Heart left ventricle (tissue), 16 donors: ENCODE results near the gene AMMECR1. TPM values are rescaled to one million over a fixed set of nuclear protein-coding genes. Genes with fewer than 3 reads are reported as not detected.

Experiments used
- ATAC-seq, 4 donors: fragments of 200-7000 bp; cut with Tn5 transposase; one replicate each; pipeline ENCODE4 v1.9.1; 2020 to 2022; ENCODE audit warnings: moderate library complexity in 4 of 4, mild to moderate bottlenecking in 3 of 4, moderate number of reproducible peaks in 1 of 4
- DNase-seq, 5 donors: peaks; one replicate each; pipeline ENCODE4 v3.0.0-alpha.2; 2020
- H3K27ac ChIP-seq, 12 donors: fragments of 200-600 bp; sonication (generic) in 4 of 12; one replicate each; pipeline versions ENCODE4 v1.5.0 to v1.8.0; 2016 to 2022; ENCODE audit warnings: mild to moderate bottlenecking in 2 of 12
- H3K27me3 ChIP-seq, 9 donors: fragments of 200-600 bp; sonication (generic) in 2 of 9; one replicate each; pipeline versions ENCODE4 v1.5.1 to v1.8.0; 2016 to 2022; ENCODE audit warnings: mild to moderate bottlenecking in 3 of 9
- H3K36me3 ChIP-seq, 9 donors: fragments of 200-600 bp; sonication (generic) in 2 of 9; one replicate each; pipeline versions ENCODE4 v1.5.0 to v1.8.0; 2018 to 2022; ENCODE audit warnings: mild to moderate bottlenecking in 2 of 9
- H3K4me1 ChIP-seq, 12 donors: fragments of 200-600 bp; sonication (generic) in 4 of 12; one replicate each; pipeline versions ENCODE4 v1.5.0 to v1.8.0; 2016 to 2022; ENCODE audit warnings: mild to moderate bottlenecking in 3 of 12
- H3K4me3 ChIP-seq, 12 donors: fragments of 200-600 bp; sonication (generic) in 4 of 12; one replicate each; pipeline versions ENCODE4 v1.5.0 to v1.8.0; 2017 to 2022; ENCODE audit warnings: mild to moderate bottlenecking in 9 of 12, moderate library complexity in 4 of 12
- H3K9me3 ChIP-seq, 12 donors: fragments of 200-600 bp; sonication (generic) in 4 of 12; one replicate each; pipeline versions ENCODE4 v1.5.0 to v1.8.0; 2016 to 2022; ENCODE audit warnings: mild to moderate bottlenecking in 1 of 12
- CTCF ChIP-seq, 12 donors: fragments of 200-600 bp; sonication (generic) in 4 of 12; IDR thresholded peaks; one replicate each; pipeline versions ENCODE4 v1.5.0 to v1.8.0; 2018 to 2022; ENCODE audit warnings: antibody characterized with exemption in 12 of 12, mild to moderate bottlenecking in 5 of 12
- POLR2A ChIP-seq, 2 donors: fragments of 450-650 bp; IDR thresholded peaks; one replicate each; pipeline ENCODE4 v1.6.1; 2017; ENCODE audit warnings: antibody characterized with exemption in 2 of 2, mild to moderate bottlenecking in 2 of 2, moderate library complexity in 2 of 2
- WGBS, 4 donors: extraction: QIAGEN DNeasy Blood & Tissue Kit in 2 of 4; methylation state at CpG; one replicate each; pipeline versions ENCODE4 v1.1.5 to v1.1.7; 2013 to 2018; 5-methylcytosine and 5-hydroxymethylcytosine counted together
- intact Hi-C, 10 donors: fragments of 100-400 bp; cut with DNase I; formaldehyde crosslinking; loops; one replicate each; pipeline versions ENCODE4 v1.11.1 to v1.14.2; 2022
- polyA plus RNA-seq, 2 donors: library from polyadenylated mRNA; stranded (reverse); fragments of 200-250 nt; gene quantifications; one replicate each; pipeline ENCODE4 v1.2.3, GENCODE V29; 2013
- total RNA-seq, 9 donors: library from RNA; depleted of rRNA in 2 of 9; stranded (reverse); fragments of >200 nt in 2 of 9; fragmentation: NEBNext Ultra II Directional in 3 of 9; extraction: Animal tissue kit (Norgen Biotek cat#: 25700) in 3 of 9; gene quantifications; one replicate each; pipeline versions ENCODE4 v1.1.0 to v1.2.4, GENCODE V29; 2016 to 2023
- donor health status: ischemic (EF 13 %, LVEDD 7.1; RV severe dilation, severe dysfunction).
- donor health status: healthy with polysubstance abuse.
- donor health status: DM: no; HTN: yes; CAD: no.
- donor health status: DM: no; HTN: no; CAD: no.
- donor health status: ischemic (EF 25% LVEDD 6.9; RV normal size, moderate dysfunction).
- donor health status: ischemic (EF 25% LVEDD 5.7; RV mildly dilated, moderate dysfunction).
- donor health status: healthy.
- donor health status: DM: yes; HTN: yes; CAD: no.
- donor health status: ischemic (EF 35%, LVEDD 5.7; RV mildly dilated, moderate dysfunction).
- donor health status: nonischemic (EF 11% LVEDD 7.7; RV severe dilation, severe dysfunction).
- donor health status: DM: yes; HTN: yes; CAD: no.
- donor health status: PGD.
- donor health status: ischemic (EF 29% LVEDD 5.4; RV normal size, mild dysfunction).
- donor health status: nonischemic (EF 23%, LVEDD 6.1; RV moderate dilation, normal function).

The AMMECR1 gene
- total and polyA plus RNA-seq, 11 donors = 0.56 to 4.1 (median 1.1) TPM

DNA sequence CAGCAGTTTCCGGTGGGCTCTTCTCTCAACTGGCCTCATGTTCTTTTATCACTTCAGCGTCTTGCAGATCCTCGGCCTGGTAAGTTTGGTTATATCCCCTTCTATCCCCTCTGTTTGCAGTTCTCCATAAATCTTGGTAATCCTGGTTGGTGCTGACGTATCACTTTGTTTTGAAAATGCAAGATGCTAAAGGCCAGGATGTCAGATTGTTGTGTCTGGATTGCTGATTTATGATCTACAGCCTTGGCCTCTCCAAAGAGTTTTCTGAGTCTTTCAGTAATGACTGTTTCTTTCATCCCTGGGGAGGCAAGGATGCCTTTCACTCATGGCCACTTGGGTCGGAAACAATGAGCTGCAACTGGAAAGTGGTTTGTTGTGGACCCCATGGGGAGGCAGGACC is 146.4 kb downstream of the AMMECR1 start:
- Histone ChIP-seq H3K4me1 (peaks cover 0 to 26% (median 2%) of the 10 kb centered on the region in 12 donors), H3K27me3 (no peaks in the 10 kb centered on the region), H3K4me3 (no peak overlapping the region), H3K9me3 (no peaks in the 10 kb centered on the region), H3K27ac (no peak overlapping the region), H3K36me3 (no peaks in the 10 kb centered on the region)
- 87 to 97% (median 92%) methylated on average over 5 of the region's 5 CpGs for WGBS, 4 donors
- no peak for ATAC-seq
- TF ChIP-seq POLR2A (IDR thresholded peaks at IDR 0.05) (no peak), CTCF (IDR thresholded peaks at IDR 0.05) (no peak)
- intact Hi-C loops = loop anchor here in 2 of 10 donors (10.0 kb wide), 2 partner anchors 143 to 163 kb away; partner anchors contain the start of gene AMMECR1 (in 1 of the 2)
- DNase-seq = no peak

GRCh38 chrX:110170029-110170428 is 147.9 kb downstream of the AMMECR1 start:
- TF ChIP-seq POLR2A (IDR thresholded peaks at IDR 0.05) = no peak
- TF ChIP-seq CTCF (IDR thresholded peaks at IDR 0.05) = no peak
- H3K36me3 ChIP-seq = no peaks in the 10 kb centered on the region
- intact Hi-C loops = loop anchor here in 2 of 10 donors (10.0 kb wide), 2 partner anchors 145 to 165 kb away; partner anchors contain the start of gene AMMECR1 (in 1 of the 2)
- no peaks in the 10 kb centered on the region for H3K27me3 ChIP-seq
- WGBS, 4 donors = 80 to 95% (median 91%) methylated on average over 3 of the region's 3 CpGs
- peaks cover 0 to 13% (median 1%) of the 10 kb centered on the region in 12 donors for H3K4me1 ChIP-seq
- no peak overlapping the region for H3K27ac ChIP-seq
- no peak for ATAC-seq
- H3K9me3 ChIP-seq = no peaks in the 10 kb centered on the region
- DNase-seq = no peak
- no peak overlapping the region for H3K4me3 ChIP-seq

GRCh38 chrX:110168585-110168984 is 149.3 kb downstream of the AMMECR1 start:
- Histone ChIP-seq H3K4me1 (peaks cover 0 to 9% (median 0%) of the 10 kb centered on the region in 12 donors), H3K27me3 (no peaks in the 10 kb centered on the region), H3K4me3 (no peak overlapping the region), H3K27ac (no peak overlapping the region), H3K36me3 (no peaks in the 10 kb centered on the region), H3K9me3 (no peaks in the 10 kb centered on the region)
- intact Hi-C loops = loop anchor here in 4 of 10 donors (2.0 to 10.0 kb wide), 3 partner anchors 146 to 238 kb away; partner anchors contain the start of gene AMMECR1 (in 2 of the 4)
- WGBS, 4 donors = 69 to 84% (median 80%) methylated on average over 4 of the region's 4 CpGs
- TF ChIP-seq CTCF (IDR thresholded peaks at IDR 0.05) (no peak), POLR2A (IDR thresholded peaks at IDR 0.05) (no peak)
- DNase-seq (no peak), ATAC-seq (peak in 1 of 4 donors; percentile 4)

DNA sequence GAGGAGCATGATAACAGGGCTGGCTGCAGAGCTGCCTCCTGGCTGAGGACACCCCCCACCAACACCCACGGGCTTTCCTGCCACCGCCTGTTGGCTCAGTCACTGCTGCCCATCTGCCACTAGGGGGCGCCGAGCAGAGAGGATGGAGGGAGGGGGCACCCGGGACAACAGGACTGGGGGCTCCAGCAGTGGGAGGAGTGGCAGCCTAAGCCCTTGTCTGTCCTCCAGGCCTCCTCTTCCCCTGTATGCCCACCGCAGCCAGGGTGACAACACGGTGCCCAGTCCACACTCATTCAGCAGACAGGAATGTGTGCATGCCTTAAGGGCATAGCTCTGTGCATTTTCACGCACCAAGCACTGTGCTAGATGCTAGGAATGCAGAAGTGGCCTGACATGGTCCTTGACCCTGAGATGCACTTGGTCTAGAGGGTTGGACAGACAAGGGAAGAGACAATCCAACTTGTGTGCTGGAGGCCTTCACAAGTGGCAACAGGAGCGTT is 149.9 kb downstream of the AMMECR1 start:
- no peak for TF ChIP-seq POLR2A (IDR thresholded peaks at IDR 0.05)
- TF ChIP-seq CTCF (IDR thresholded peaks at IDR 0.05) = peak; percentile 29 to 63 (median 47)
- DNase-seq (no peak), ATAC-seq (peak; percentile 24 to 50 (median 34))
- H3K27ac ChIP-seq = no peak overlapping the region
- intact Hi-C loops = loop anchor here in 4 of 10 donors (2.0 to 10.0 kb wide), 3 partner anchors 147 to 239 kb away; partner anchors contain the start of gene AMMECR1 (in 2 of the 4)
- 39 to 48% (median 40%) methylated on average over 6 to 9 of the region's 9 CpGs for WGBS, 4 donors
- no peaks in the 10 kb centered on the region for H3K9me3 ChIP-seq
- no peaks in the 10 kb centered on the region for H3K36me3 ChIP-seq
- no peaks in the 10 kb centered on the region for H3K27me3 ChIP-seq
- H3K4me1 ChIP-seq = peaks cover 0 to 9% (median 0%) of the 10 kb centered on the region in 12 donors
- H3K4me3 ChIP-seq = no peak overlapping the region
